Measurements from ENCODE around the gene LRBA. TPM values are rescaled to one million over a fixed set of nuclear protein-coding genes. Genes with fewer than 3 reads are reported as not detected.

Gene LRBA
- total RNA-seq, 1 experiment from 2014 or later, result 77.4 TPM

- POLR2A ChIA-PET (ENCODE audit: unreplicated experiment), result interaction anchor here (0.5 kb wide), 1 partner anchor 66 kb away, joined by 3 read pairs; no protein-coding TSS in a partner anchor
- Histone ChIP-seq H3K27me3 (ENCODE audit: insufficient read depth, low read depth) (no peaks in the 10 kb centered on the region), H4K20me1 (ENCODE audit: insufficient read depth) (no peaks in the 10 kb centered on the region), H3K4me2 (peak overlapping the region; percentile 51), H2AFZ (no peak overlapping the region), H3K36me3 (ENCODE audit: low read depth) (no peaks in the 10 kb centered on the region), H3K9me2 (ENCODE audit: insufficient read depth) (no peaks in the 10 kb centered on the region), H3F3A (ENCODE audit: insufficient read depth, low read depth) (peaks cover 5% of the 10 kb centered on the region; the same call in 1 of the 2 replicates), H3K4me1 (replicated peaks; ENCODE audit: insufficient read depth) (peaks cover 58% of the 10 kb centered on the region), H3K9me3 (ENCODE audit: insufficient read depth, low read depth) (no peaks in the 10 kb centered on the region), H3K27ac (peak overlapping the region; percentile 49), H3K79me2 (ENCODE audit: low read depth) (no peaks in the 10 kb centered on the region), H3K4me3 (no peak overlapping the region)
- no TSS peak for BruUV-seq (replicated peaks)
- no peak for TF ChIP-seq EZH2 (IDR thresholded peaks at IDR 0.05; ENCODE audit: low read depth)
- TF ChIP-seq CTCF (conservative IDR thresholded peaks at IDR 0.05), result no peak
- intact Hi-C loops (cut with micrococcal nuclease; ENCODE audit: unreplicated experiment), result loop anchor here (2.0 to 10.0 kb wide), 2 partner anchors 19 to 131 kb away; no protein-coding TSS in a partner anchor
- peak; percentile 63 to 92 for DNase-seq
- CTCF ChIA-PET, result interaction anchor here (0.6 kb wide), 1 partner anchor 112 kb away, joined by 8 read pairs; no protein-coding TSS in a partner anchor
Observed at GRCh38 chr4:150215601-150216000, 799.5 kb downstream of the LRBA start.

Other genes starting within 250 kb of the LRBA start
- gene RPS3A, start 84.3 kb upstream of the LRBA start, total RNA-seq (2021), result 1,663 and 2,345 TPM in 2 replicates

All from PC-9 (cell line).